ENCODE data around the gene PITPNM3.
A peak's percentile ranks its signal among the peaks of the same experiment; 100 is the strongest.
"Not testable (repeated sequence)": the region's sequence is repeated elsewhere in the genome, so short reads cannot be mapped to it uniquely, and the experiment has no call there.

The PITPNM3 gene

DNA sequence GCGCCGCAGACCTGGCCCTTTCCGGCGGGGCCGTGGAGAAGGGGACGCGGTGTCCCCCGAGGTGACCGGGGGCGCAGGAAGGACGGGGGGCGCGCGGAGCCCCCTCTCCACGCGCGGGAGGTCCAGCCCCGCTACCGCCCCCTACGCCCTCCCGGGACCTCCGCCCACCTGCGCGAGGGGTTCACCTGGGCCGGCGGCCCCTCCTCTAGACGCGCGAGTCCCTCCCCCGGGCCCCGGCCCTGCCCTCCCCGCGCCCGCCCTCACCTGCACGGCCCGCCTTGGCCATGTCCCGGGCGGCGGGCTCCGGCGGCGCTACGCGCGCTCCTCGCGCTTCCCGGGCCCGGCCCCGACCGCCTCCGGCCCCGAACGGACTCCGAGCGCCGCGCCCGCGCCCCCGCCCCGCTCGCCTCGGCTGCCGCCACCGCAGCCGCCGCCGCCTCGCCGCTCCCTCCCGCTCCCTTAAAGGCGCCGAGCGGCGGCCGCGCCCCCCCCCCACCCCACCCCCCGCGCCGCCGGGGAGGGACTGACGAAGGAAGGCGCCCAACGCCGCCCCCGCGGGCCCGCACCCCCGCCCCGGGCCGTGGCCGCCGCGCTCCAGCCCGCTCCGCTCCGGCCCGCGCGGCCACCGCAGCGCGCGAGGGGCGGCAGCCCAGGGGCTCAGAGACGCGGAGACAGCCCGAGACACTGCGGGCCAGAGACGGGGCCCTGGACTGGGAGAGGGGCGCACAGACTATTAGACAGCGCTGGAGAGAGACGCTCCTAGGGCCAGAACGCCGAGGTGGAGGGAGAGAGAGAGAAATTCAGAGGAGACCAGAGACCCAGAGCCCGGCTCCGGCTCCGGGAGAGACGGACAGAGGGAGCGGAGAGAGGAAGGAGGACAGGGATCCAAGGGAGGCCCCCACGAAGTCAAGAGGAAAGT, at the start of gene PITPNM3:
Gene PITPNM3 (minus strand): TSS at position 435 of the 919 bp plus-strand sequence. CDS start 149 bp downstream, at position 286.
- DNase-seq, result no peak

- DNase-seq, result no peak
These were observed 48.8 kb upstream of the PITPNM3 start for GRCh38 chr17:6605142-6605541.

DNA sequence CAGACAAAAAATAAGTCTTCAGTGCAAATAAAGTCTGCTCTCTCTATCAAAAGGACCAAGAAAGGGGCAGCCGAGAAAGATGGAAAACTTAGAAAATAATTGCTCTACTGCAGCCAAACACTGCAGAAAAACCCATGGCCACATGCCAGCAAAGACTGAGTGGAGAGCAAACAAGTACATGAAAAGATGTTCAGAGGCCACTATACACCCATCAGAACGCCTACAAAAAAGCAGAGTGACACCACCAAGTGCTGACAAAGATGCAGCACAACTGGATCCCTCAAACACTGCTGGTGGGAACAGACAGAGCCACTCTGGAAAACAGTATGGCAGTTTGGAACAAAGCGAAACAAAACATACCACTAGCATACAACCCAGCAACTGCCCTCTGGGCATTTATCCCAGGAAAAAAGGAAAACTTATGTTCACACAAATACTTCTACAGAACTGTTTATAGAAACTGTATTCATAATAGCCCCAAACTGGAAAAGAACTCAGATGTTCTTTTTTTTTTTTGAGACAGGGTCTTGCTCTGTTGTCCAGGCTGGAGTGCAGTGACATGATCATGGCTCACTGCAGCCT, 47.5 kb upstream of the PITPNM3 start:
- peak; percentile 14 for DNase-seq

DNA sequence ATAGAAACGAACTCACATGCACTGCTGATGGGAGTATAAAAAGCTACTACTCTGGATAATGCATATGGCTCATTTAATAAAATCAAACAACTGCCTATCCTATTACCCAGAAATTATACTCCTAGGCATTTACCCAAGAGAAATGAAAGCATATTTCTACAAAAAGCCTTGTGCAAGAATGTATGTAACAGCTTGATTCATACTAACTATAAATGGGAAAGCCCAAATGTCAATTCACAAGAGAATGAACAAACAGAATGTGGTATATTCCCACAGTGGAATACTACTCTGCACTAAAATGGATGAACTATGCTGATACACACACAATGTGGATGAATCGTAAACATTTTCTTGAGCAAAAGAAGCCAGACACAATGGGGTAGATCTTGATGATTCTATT, 45.8 kb upstream of the PITPNM3 start:
- DNase-seq, result no peak

DNA sequence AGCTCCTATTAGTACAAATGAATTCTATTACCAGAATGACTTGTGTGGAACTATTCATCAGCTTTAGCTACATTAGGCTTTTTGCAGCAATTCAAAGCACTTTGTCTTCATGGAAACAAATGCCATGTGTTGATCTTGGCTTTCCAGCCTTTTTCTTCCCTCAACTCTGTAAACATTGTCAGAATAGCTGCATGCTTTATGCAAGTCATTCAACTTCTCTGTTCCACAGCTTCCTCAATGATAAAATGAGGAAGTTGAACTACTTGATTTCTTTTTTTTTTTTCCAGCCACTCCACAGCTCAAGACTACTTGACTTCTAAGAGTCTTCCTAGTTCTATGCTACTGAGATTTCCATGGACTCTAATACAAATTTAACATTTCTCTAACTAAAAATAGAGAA, 43.0 kb upstream of the PITPNM3 start:
- no peak for DNase-seq

GRCh38 chr17:6597727-6598126, 41.4 kb upstream of the PITPNM3 start:
- no peak for DNase-seq

GRCh38 chr17:6596941-6597340, 40.6 kb upstream of the PITPNM3 start:
- DNase-seq, result no peak

DNA sequence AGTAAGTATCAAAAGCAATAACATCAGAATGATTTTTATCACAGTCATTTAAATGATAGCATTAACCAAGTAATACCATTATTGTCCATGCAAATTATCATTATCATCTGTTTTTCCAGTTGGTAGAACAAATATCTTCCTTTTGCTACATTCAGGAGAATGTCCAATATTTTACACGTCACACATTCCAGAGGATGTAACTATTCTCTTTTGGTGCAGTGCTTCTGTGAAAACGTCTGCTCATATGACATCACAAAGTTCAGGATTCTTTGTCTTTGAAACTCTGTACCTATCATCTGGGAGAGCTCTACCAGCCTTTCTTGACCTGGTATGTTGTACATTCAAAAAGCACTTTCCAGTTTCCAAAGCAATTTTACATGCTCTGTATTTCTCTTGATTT, 40.2 kb upstream of the PITPNM3 start:
- no peak for DNase-seq

GRCh38 chr17:6596081-6596480, 39.7 kb upstream of the PITPNM3 start:
- DNase-seq, result no peak

- not testable (repeated sequence) for DNase-seq
These were observed 37.0 kb upstream of the PITPNM3 start for GRCh38 chr17:6593371-6593770.

DNA sequence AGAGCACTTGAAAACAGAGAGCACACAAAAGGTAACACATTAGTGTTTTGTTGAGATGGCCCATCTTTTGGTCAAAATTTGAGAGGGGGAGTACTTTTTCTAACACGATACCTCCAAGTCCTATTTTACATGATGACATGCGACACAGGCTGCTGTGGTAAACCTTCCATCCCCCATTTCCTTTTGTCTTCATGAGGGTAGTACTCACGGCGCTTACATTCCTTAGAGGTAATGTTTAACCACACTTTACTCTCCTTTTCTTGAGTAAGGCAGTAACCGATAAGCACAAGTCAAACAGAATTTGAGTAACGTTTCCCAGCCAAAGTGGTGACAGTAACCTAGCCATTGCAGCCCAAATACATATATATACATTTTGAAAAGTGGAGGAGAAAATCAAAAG, 35.8 kb upstream of the PITPNM3 start:
- DNase-seq, result no peak

- DNase-seq, result no peak
These were observed 35.3 kb upstream of the PITPNM3 start for GRCh38 chr17:6591599-6592158.

- DNase-seq, result no peak
These were observed 33.1 kb upstream of the PITPNM3 start for GRCh38 chr17:6589266-6589946.

DNA sequence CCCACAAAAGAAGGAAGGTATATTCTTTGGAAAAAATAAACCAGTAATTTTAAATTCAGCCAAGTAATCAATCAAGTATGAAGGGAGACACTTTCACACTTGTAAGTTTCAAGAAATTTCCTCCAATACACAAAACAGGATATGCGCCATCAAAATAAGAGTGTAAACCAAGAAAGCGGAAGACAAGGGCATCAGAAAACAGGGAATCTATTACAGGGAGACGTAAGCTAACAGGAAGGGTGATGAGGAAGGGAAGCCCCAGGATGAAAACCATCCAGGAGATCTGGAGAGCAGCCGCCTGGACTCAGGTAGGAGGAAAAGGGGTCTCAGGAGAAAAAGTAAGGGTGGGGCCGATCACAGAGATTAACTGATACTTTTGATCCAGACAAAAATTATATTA, 31.8 kb upstream of the PITPNM3 start:
- no peak for DNase-seq

DNA sequence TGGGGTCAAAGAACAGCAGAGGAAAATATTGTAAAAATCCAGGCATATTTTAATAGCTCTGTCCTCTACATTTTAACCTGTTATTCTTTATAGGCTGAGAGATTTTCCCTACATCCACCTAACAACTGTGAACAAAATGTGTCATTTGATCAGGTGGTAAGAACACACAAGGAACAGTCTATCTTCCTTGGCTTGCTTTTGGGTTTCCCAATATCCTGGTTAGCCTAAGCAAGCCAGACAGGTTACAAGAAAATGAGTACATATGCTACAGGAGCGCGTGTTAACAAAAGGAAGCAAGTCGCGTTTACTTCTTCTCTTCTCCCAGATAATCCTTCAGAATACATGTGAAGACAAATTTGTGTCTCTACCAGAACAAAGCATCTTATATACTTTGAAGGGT, 31.0 kb upstream of the PITPNM3 start:
- no peak for DNase-seq

- DNase-seq, result no peak
These were observed 27.1 kb upstream of the PITPNM3 start for GRCh38 chr17:6583411-6583810.

GRCh38 chr17:6580625-6581024, 24.3 kb upstream of the PITPNM3 start:
- DNase-seq, result no peak

- no peak for DNase-seq
These were observed 22.1 kb upstream of the PITPNM3 start for GRCh38 chr17:6578491-6578890.

DNA sequence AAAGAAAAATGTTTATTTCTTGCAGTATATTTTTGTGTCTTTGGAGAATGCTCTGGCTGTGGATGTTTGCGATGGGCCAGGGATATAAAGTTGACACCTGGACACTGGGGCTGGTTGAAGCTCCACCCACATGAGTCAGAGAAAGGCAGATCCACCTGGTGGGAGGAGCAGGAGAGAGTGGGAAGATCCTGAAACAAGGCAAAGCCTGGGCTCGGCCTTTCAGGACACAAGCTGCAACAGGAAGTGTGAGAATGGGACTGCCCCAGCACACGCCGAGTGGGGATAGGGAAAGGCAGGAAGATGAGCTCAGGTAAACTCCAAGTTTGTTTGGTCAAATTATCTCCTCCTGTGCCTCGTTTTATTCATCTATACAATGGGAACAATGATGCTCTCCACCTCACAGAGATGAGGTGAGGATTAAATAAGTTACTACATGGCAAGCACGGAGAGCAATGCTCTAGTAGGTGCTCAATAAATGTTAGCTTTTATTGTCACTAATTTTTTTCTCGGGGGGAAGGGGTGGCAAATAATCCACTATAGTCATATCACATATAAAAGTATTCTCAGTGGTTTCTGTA, 21.4 kb upstream of the PITPNM3 start:
- no peak for DNase-seq

DNA sequence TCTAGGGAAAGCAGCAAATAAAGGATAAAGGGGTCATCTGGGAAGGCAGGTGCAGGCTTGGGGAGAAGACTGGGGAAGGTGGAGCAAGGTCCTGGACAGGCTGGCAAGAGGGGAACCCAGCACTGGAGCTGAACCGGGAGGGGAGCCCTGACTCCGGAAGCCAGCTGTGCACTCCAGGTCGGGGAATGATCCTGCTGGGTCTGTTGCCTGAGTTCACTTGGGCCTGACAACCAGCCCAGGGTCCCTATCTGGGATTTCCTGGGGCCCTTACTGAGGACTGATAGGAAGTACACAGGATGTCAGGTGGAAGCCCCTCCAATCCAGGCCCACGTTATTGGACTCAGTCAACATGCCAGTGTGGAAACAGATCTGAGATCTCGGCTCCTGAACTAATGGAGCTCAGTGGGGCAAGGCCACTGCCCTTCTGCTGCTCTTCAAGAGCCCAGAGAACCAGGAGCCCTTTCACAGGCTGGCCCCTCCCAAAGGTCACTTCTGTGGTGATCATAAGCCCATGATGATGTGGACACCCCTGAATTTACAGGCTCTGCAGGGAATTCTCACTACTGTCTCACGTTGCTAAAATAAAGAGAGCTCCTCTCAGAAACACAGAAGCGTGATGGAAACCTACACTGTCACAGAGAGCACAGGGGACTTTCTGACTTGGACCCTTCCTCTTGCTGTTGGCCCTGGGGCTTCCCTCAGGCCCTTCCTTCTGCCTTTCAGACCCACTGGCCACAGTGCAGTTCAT, 19.9 kb upstream of the PITPNM3 start:
- no peak for DNase-seq

DNA sequence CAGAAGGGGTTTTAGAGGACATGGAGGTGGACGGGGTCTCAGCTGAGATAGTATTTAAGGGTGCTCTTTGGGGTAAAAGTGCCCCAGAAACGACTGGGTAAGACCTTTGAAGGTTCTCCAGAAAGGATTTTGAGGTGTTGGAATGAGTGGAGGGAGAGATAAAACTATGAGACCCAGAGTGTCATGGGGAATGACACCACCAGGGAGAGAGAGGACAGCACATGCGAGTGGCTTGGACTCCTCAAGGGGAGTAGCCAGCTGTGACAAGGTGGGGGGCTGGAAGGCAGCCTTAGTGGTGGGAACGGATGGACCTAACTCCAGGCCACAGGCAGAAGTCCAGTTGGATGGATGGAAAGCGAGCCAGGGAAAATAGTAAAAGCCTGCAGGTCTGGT, 19.2 kb upstream of the PITPNM3 start:
- no peak for DNase-seq

Data from NCI-H446 treated with DMSO at 0.1 percent for 48 hours (cell line).